Tibial artery (tissue), 4 donors: Measurements from ENCODE around the gene IFNGR1.

Experiments used
- DNase-seq, 2 donors: peaks; one replicate each; pipeline ENCODE4 v3.0.0-alpha.2; 2019
- H3K27ac ChIP-seq, 2 donors: fragments of 200-600 bp; sonication (generic) in 1 of 2; 1 replicate in 1 of 2; 2 replicates in 1 of 2; pipeline ENCODE4 v1.5.1; 2018 to 2019; ENCODE audit warnings: mild to moderate bottlenecking in 1 of 2
- H3K27me3 ChIP-seq, 2 donors: fragments of 200-600 bp; sonication (generic) in 1 of 2; one replicate each; pipeline versions ENCODE4 v1.5.1 to v1.6.0; 2016 to 2019
- H3K36me3 ChIP-seq, 3 donors: fragments of 200-600 bp; sonication (generic) in 2 of 3; one replicate each; pipeline ENCODE4 v1.5.1; 2016 to 2019; ENCODE audit warnings: mild to moderate bottlenecking in 2 of 3
- H3K4me1 ChIP-seq, 4 donors: fragments of 200-600 bp; sonication (generic) in 2 of 4; 1 replicate in 3 of 4; 2 replicates in 1 of 4; pipeline ENCODE4 v1.5.1; 2016 to 2019
- H3K4me3 ChIP-seq, 2 donors: fragments of 200-600 bp; sonication (generic) in 1 of 2; 1 replicate in 1 of 2; 2 replicates in 1 of 2; pipeline ENCODE4 v1.5.1; 2018 to 2019; ENCODE audit warnings: mild to moderate bottlenecking in 2 of 2
- H3K9me3 ChIP-seq, 3 donors: fragments of 200-600 bp; sonication (generic) in 1 of 3; one replicate each; pipeline ENCODE4 v1.5.1; 2016 to 2019
- intact Hi-C: fragments of 100-400 bp; cut with DNase I; formaldehyde crosslinking; loops from one replicate; pipeline ENCODE4 v1.15.0; 2023; ENCODE audit warnings: low total_unique reads
- TF ChIP-seq, protein P1 (sequence below), 2 experiments: fragments of 200-600 bp in 1 of 2; fragments of 450-650 bp in 1 of 2; IDR thresholded peaks; one replicate each; pipeline ENCODE4 v1.5.1; 2017 to 2019; ENCODE audit warnings: antibody characterized with exemption in 2 of 2, mild to moderate bottlenecking in 1 of 2, moderate library complexity in 1 of 2

The IFNGR1 gene

DNA sequence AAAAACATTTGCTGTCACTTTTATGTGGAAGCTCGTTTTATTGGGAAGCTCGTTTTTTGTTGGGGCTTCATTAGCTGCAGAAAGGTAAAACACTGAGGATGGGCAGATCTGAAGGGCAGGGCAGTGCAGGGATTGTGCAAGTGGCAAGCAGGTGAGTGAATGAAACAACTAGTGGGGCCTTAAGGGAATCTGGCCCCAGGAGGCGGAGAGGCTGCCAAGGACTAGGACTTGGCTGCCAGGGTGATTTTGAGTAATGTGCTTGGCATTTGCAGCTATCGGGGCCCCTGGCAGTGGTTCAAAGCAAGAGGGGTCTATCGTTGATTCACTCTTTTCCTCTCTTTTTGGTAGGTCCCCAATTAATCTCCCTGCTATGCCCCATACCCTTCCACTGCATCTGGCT lies 57.2 kb downstream of the IFNGR1 start:
- TF ChIP-seq, protein P1, sequence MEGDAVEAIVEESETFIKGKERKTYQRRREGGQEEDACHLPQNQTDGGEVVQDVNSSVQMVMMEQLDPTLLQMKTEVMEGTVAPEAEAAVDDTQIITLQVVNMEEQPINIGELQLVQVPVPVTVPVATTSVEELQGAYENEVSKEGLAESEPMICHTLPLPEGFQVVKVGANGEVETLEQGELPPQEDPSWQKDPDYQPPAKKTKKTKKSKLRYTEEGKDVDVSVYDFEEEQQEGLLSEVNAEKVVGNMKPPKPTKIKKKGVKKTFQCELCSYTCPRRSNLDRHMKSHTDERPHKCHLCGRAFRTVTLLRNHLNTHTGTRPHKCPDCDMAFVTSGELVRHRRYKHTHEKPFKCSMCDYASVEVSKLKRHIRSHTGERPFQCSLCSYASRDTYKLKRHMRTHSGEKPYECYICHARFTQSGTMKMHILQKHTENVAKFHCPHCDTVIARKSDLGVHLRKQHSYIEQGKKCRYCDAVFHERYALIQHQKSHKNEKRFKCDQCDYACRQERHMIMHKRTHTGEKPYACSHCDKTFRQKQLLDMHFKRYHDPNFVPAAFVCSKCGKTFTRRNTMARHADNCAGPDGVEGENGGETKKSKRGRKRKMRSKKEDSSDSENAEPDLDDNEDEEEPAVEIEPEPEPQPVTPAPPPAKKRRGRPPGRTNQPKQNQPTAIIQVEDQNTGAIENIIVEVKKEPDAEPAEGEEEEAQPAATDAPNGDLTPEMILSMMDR (IDR thresholded peaks at IDR 0.05) = no peak
- H3K4me1 ChIP-seq = no peaks in the 10 kb centered on the region
- no peak overlapping the region for H3K4me3 ChIP-seq
- no peaks in the 10 kb centered on the region for H3K36me3 ChIP-seq
- no peak for DNase-seq
- no peaks in the 10 kb centered on the region for H3K27me3 ChIP-seq
- no peak overlapping the region for H3K27ac ChIP-seq
- H3K9me3 ChIP-seq = no peaks in the 10 kb centered on the region
- intact Hi-C loops = no loop called here

DNA sequence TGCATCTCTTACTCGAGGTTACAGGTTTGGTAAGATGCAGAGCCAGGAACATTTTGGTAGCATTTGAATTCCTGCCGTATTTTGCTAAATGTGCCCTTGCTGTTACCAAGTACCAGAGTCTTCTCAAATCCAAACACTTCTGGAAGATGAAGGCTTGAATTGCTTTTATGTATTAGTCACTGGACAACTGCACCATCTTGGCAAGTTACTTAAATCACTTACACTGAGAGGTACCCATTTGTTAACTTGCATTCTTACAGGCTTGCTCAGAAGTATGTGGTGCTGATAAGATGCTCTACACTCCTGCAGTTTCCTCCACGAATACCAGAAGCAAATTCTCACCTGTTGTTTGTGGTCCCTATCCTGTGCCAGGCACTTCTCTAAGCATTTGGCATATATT lies 58.4 kb downstream of the IFNGR1 start:
- no peak overlapping the region for H3K27ac ChIP-seq
- no peaks in the 10 kb centered on the region for H3K9me3 ChIP-seq
- no peaks in the 10 kb centered on the region for H3K36me3 ChIP-seq
- TF ChIP-seq, protein P1 (IDR thresholded peaks at IDR 0.05) = no peak
- DNase-seq = no peak
- H3K4me1 ChIP-seq = no peaks in the 10 kb centered on the region
- intact Hi-C loops = no loop called here
- H3K4me3 ChIP-seq = no peak overlapping the region
- no peaks in the 10 kb centered on the region for H3K27me3 ChIP-seq

DNA sequence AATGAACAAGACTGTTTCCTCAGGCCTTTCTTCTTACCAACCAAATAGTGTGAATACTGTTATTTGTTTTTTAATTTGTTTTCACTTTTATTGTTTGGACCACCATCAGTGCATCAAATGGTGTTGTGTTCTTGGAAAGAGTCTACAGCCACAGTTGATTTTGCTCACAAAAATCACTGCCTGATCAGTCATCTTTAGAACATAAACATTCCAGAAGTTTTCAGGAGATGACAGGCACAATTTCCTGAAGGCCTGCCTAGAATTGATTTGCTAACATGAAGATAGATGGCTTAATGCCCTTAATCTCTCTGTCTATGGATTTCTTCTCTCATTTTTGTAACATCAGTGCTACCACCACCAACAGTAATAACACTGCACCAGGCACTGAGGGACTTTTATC lies 59.3 kb downstream of the IFNGR1 start:
- no peaks in the 10 kb centered on the region for H3K9me3 ChIP-seq
- DNase-seq = no peak
- no peaks in the 10 kb centered on the region for H3K36me3 ChIP-seq
- intact Hi-C loops = no loop called here
- no peaks in the 10 kb centered on the region for H3K4me1 ChIP-seq
- no peak overlapping the region for H3K4me3 ChIP-seq
- TF ChIP-seq, protein P1 (IDR thresholded peaks at IDR 0.05) = no peak
- H3K27ac ChIP-seq = no peak overlapping the region
- H3K27me3 ChIP-seq = no peaks in the 10 kb centered on the region

DNA sequence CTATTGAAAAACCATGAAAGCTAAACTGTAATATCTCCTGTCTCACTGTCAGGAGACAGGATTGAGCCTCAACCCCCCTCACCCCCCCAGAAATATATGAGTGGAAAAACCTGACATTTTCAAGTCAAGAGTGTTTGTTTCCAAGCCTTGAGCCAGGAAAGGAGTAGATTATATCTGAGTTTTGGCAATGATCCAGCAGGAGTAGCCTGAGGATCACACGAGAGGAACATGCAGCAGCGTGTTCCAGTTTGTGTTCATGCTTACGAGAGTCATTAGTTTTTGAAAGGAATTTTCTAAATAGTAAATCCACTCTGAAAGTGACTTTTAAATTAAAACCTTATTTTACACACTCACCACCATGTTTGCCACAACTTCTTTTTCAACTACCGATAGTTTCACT lies 61.6 kb downstream of the IFNGR1 start:
- H3K9me3 ChIP-seq = no peaks in the 10 kb centered on the region
- TF ChIP-seq, protein P1 (IDR thresholded peaks at IDR 0.05) = no peak
- no peak for DNase-seq
- no peak overlapping the region for H3K4me3 ChIP-seq
- no peaks in the 10 kb centered on the region for H3K27me3 ChIP-seq
- H3K27ac ChIP-seq = no peak overlapping the region
- intact Hi-C loops = no loop called here
- H3K36me3 ChIP-seq = no peaks in the 10 kb centered on the region
- H3K4me1 ChIP-seq = no peaks in the 10 kb centered on the region

DNA sequence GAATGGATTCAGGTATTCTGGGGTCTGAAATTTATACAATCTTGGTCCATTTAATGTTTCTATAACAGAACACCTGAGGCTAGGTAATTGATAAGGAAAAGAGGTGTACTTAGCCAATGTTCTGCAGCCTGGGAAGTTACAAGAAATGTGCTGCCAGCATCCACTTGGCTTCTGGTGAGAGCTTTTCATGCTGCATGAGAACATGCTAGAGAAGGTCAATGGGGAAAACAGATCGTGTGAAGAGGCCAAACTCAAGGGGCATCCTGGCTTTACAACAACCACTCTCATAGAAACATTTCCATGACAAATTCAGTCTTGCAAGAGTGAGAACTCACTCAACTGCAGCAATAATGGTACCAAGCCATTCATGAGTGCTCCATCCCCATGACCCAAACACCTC lies 62.5 kb downstream of the IFNGR1 start:
- no peaks in the 10 kb centered on the region for H3K36me3 ChIP-seq
- no peak overlapping the region for H3K27ac ChIP-seq
- H3K27me3 ChIP-seq = no peaks in the 10 kb centered on the region
- H3K4me1 ChIP-seq = no peaks in the 10 kb centered on the region
- peaks cover 0 to 4% (median 0%) of the 10 kb centered on the region in 3 donors for H3K9me3 ChIP-seq
- intact Hi-C loops = no loop called here
- H3K4me3 ChIP-seq = no peak overlapping the region
- TF ChIP-seq, protein P1 (IDR thresholded peaks at IDR 0.05) = no peak
- DNase-seq = no peak

DNA sequence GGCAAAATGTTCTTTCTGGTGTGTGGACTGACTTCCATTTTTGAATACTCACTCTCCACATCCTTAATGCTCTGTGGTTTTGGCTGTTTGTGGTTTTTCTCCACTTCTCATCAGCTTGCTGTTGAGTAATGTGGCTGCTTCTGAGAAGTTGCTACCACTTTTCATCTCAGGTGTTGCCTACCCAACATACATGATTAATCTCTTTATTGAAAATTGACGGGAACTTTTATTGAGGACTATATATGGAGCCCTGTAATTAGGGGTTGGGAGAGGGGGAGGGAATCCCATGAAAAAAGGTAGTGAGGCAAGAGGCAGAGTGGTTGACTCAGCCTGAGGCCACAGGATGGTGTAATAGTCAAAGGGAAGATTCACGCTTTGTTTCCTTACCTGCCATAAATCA lies 63.4 kb downstream of the IFNGR1 start:
- Histone ChIP-seq H3K4me1 (no peaks in the 10 kb centered on the region), H3K27me3 (no peaks in the 10 kb centered on the region), H3K27ac (no peak overlapping the region), H3K9me3 (peaks cover 0 to 6% (median 5%) of the 10 kb centered on the region in 3 donors), H3K36me3 (no peaks in the 10 kb centered on the region), H3K4me3 (no peak overlapping the region)
- no peak for DNase-seq
- TF ChIP-seq, protein P1 (IDR thresholded peaks at IDR 0.05) = no peak
- intact Hi-C loops = no loop called here
